Endothelial cell of umbilical vein (primary cell): Measurements from ENCODE around the gene CTDSP1. TPM values are rescaled to one million over a fixed set of nuclear protein-coding genes. Genes with fewer than 3 reads are reported as not detected.

ENCODE experiments used
- BruUV-seq: library from RNA; stranded (reverse); fragments of 400-500 nt; replicated peaks from 2 replicates; lab custom pipeline; 2021; lab: Mats Ljungman, UMichigan
- CTCF ChIA-PET: fragments of 300-600, 350-600 bp; sonication (Branson Sonifier 250); formaldehyde crosslinking; loops from one replicate; lab custom pipeline; 2021; ENCODE audit warnings: antibody characterized with exemption, inconsistent platforms; lab: Charles Lee
- POLR2A ChIA-PET: fragments of 300-600, 350-600 bp; sonication (Branson Sonifier 250); formaldehyde crosslinking; loops from one replicate; lab custom pipeline; 2021; ENCODE audit warnings: antibody characterized with exemption, inconsistent platforms; lab: Charles Lee
- DNase-seq: peaks from one replicate; pipeline ENCODE4 v3.0.0-alpha.2; 2011; ENCODE audit warnings: low read depth, low spot score
- FAIRE-seq: peaks from 2 replicates; lab custom pipeline; 2011; peaks lifted over from hg19 to GRCh38; lab: Jason Lieb, UNC
- H2AFZ ChIP-seq: 2 replicates; pipeline ENCODE4 v1.6.0; 2012; ENCODE audit warnings: low read depth, low read length, control low read depth, inconsistent platforms
- H3K27ac ChIP-seq: 2 replicates; pipeline ENCODE4 v1.5.1; 2011; ENCODE audit warnings: low read depth, mild to moderate bottlenecking, control low read depth, low read length, moderate library complexity; ENCODE audit not compliant: insufficient read depth
- H3K27me3 ChIP-seq, 2 experiments: 2 replicates each; pipeline versions ENCODE4 v1.6.0 to v1.6.1; 2011; ENCODE audit warnings: low read length in 2 of 2, mixed read lengths in 1 of 2; ENCODE audit not compliant: control insufficient read depth in 2 of 2, insufficient read depth in 2 of 2
- H3K36me3 ChIP-seq, 2 experiments: 2 replicates in 1 of 2; 3 replicates in 1 of 2; pipeline ENCODE4 v1.5.1; 2011; ENCODE audit warnings: low read length in 2 of 2, mild to moderate bottlenecking in 1 of 2, moderate library complexity in 1 of 2; ENCODE audit not compliant: control insufficient read depth in 2 of 2, insufficient read depth in 2 of 2; ENCODE audit errors: extremely low read depth in 1 of 2
- H3K4me1 ChIP-seq: 3 replicates; pipeline ENCODE4 v1.5.1; 2011; ENCODE audit warnings: mild to moderate bottlenecking, low read length; ENCODE audit not compliant: control insufficient read depth, insufficient read depth; ENCODE audit errors: extremely low read depth
- H3K4me2 ChIP-seq: 2 replicates; pipeline ENCODE4 v1.6.1; 2011; ENCODE audit warnings: low read length, control low read depth, mixed read lengths; ENCODE audit not compliant: insufficient read depth
- H3K4me3 ChIP-seq, 3 experiments: fragments of 200-600 bp in 1 of 3; sonication (generic), shearing (Covaris generic) in 1 of 3; replicated peaks in 1 of 3; 2 replicates each; pipeline ENCODE4 v1.5.1; 2011 to 2016; ENCODE audit warnings: control low read depth in 3 of 3, low read length in 3 of 3, mild to moderate bottlenecking in 2 of 3, inconsistent platforms in 1 of 3, low read depth in 1 of 3, moderate library complexity in 1 of 3; ENCODE audit not compliant: insufficient read depth in 1 of 3
- H3K79me2 ChIP-seq: 2 replicates; pipeline ENCODE4 v1.6.0; 2012; ENCODE audit warnings: low read length, inconsistent platforms; ENCODE audit not compliant: control insufficient read depth, insufficient read depth
- H3K9ac ChIP-seq: replicated peaks from 2 replicates; pipeline ENCODE3; 2011; ENCODE audit warnings: low read length, control low read depth; ENCODE audit not compliant: insufficient read depth; ENCODE audit errors: extremely low read depth
- H3K9me1 ChIP-seq: replicated peaks from 3 replicates; pipeline ENCODE4 v1.6.0; 2011; ENCODE audit warnings: mild to moderate bottlenecking, low read length; ENCODE audit not compliant: control insufficient read depth, insufficient read depth; ENCODE audit errors: extremely low read depth
- H3K9me3 ChIP-seq: replicated peaks from 2 replicates; pipeline ENCODE4 v1.5.1; 2012; ENCODE audit warnings: low read length, inconsistent platforms; ENCODE audit not compliant: control insufficient read depth, insufficient read depth
- H4K20me1 ChIP-seq: replicated peaks from 2 replicates; pipeline ENCODE3; 2011; ENCODE audit warnings: mild to moderate bottlenecking, low read length; ENCODE audit not compliant: control insufficient read depth, insufficient read depth; ENCODE audit errors: extremely low read depth
- CTCF ChIP-seq, 2 donors: IDR thresholded peaks; 1 replicate in 1 of 2; 2 replicates in 1 of 2; pipeline ENCODE4 v1.5.1; 2011; ENCODE audit warnings: low read length in 2 of 2, mild to moderate bottlenecking in 2 of 2, moderate library complexity in 2 of 2, control low read depth in 1 of 2, inconsistent platforms in 1 of 2, low read depth in 1 of 2; ENCODE audit not compliant: insufficient read depth in 1 of 2; ENCODE audit errors: extremely low read depth in 1 of 2
- EZH2 ChIP-seq: IDR thresholded peaks from 2 replicates; pipeline ENCODE4 v1.6.1; 2012; ENCODE audit warnings: borderline replicate concordance, low read depth, mild to moderate bottlenecking, moderate library complexity, low read length, inconsistent platforms; ENCODE audit not compliant: severe bottlenecking
- FOS ChIP-seq: IDR thresholded peaks from 2 replicates; pipeline ENCODE4 v1.6.1; 2011; ENCODE audit warnings: mild to moderate bottlenecking, low read length, moderate library complexity, borderline replicate concordance; ENCODE audit not compliant: insufficient read depth
- GATA2 ChIP-seq: IDR thresholded peaks from 2 replicates; pipeline ENCODE4 v1.7.0; 2011; ENCODE audit warnings: low read depth, mild to moderate bottlenecking, moderate library complexity, mixed read lengths, low read length; ENCODE audit not compliant: insufficient read length, insufficient read depth
- JUN ChIP-seq: IDR thresholded peaks from 2 replicates; pipeline ENCODE4 v1.6.1; 2011; ENCODE audit warnings: borderline replicate concordance, low read depth; ENCODE audit not compliant: insufficient read length, insufficient read depth
- MAX ChIP-seq: IDR thresholded peaks from 2 replicates; pipeline ENCODE4 v1.6.1; 2011; ENCODE audit not compliant: insufficient read depth, insufficient read length
- MYC ChIP-seq: IDR thresholded peaks from one replicate; pipeline ENCODE4 v1.6.1; 2011; ENCODE audit warnings: mild to moderate bottlenecking, low read depth, low read length
- POLR2A ChIP-seq: IDR thresholded peaks from 2 replicates; pipeline ENCODE4 v1.6.1; 2012; ENCODE audit warnings: low read depth, mild to moderate bottlenecking, control low read depth, low read length
- POLR2AphosphoS5 ChIP-seq: IDR thresholded peaks from 2 replicates; pipeline ENCODE4 v1.6.1; 2012; ENCODE audit warnings: low read depth, mild to moderate bottlenecking, control low read depth, low read length, moderate library complexity; ENCODE audit not compliant: insufficient read depth
- dilution Hi-C: fragments of 300-500 bp; cut with MboI; formaldehyde crosslinking; loops from one replicate; pipeline ENCODE4 v1.15.0; 2019; ENCODE audit warnings: low sequenced_read_pairs; ENCODE audit not compliant: extremely low pct_ligation_motif_present
- intact Hi-C: fragments of 100-400 bp; cut with micrococcal nuclease; formaldehyde crosslinking; loops from one replicate; pipeline ENCODE4 v1.10.0; 2022
- polyA plus RNA-seq, 4 experiments: library from polyadenylated mRNA; depleted of rRNA in 3 of 4; stranded (reverse) in 3 of 4; unstranded in 1 of 4; fragments of >200 nt; gene quantifications; 2 replicates each; pipeline versions ENCODE4 v1.2.1 to v1.2.3, GENCODE V29; 2011 to 2012; ENCODE audit warnings: missing spikeins in 1 of 4
- total RNA-seq: library from RNA; stranded (reverse); gene quantifications from 2 replicates; pipeline ENCODE4 v1.2.3, GENCODE V29; 2021

The CTDSP1 gene
- total and polyA plus RNA-seq, 2 donors (not counting 3 experiments of a cell fraction or from before 2014, with no cell fraction given) = 86.1 to 112 TPM

- Histone ChIP-seq H3K4me3 (peak overlapping the region; percentile 16 to 46 (median 29)), H3K36me3 (no peaks in the 10 kb centered on the region), H3K27me3 (peaks cover 0 to 2% of the 10 kb centered on the region in 2 experiments), H3K27ac (no peak overlapping the region), H3K9me1 (no peaks in the 10 kb centered on the region), H3K4me2 (peak overlapping the region; percentile 62), H3K9ac (peak overlapping the region; percentile 25), H3K79me2 (no peaks in the 10 kb centered on the region), H3K4me1 (peaks cover 3% of the 10 kb centered on the region), H3K9me3 (no peaks in the 10 kb centered on the region), H2AFZ (peak overlapping the region; percentile 98), H4K20me1 (no peaks in the 10 kb centered on the region)
- dilution Hi-C loops = no loop called here
- FAIRE-seq = peak; percentile 89
- no TSS peak for BruUV-seq
- CTCF ChIA-PET = interaction anchor here (0.7 to 1.7 kb wide), 4 partner anchors 9 to 114 kb away, joined by 3 to 6 read pairs (median 4); no protein-coding TSS in a partner anchor
- peak; percentile 76 for DNase-seq
- POLR2A ChIA-PET = no interaction called here
- no peak for TF ChIP-seq CTCF (IDR thresholded peaks at IDR 0.05; ENCODE audit: extremely low read depth in 1 of 2, insufficient read depth in 1 of 2, low read depth in 1 of 2, low read length in 2 of 2)
- no peak for TF ChIP-seq GATA2
- TF ChIP-seq MAX = peak; percentile 4
- TF ChIP-seq POLR2A = no peak
- TF ChIP-seq MYC = no peak
- no peak for TF ChIP-seq FOS
- peak; percentile 36 for TF ChIP-seq POLR2AphosphoS5
- TF ChIP-seq JUN = peak; percentile 24
- no peak for TF ChIP-seq EZH2
- intact Hi-C loops = loop anchor here (1.0 to 2.0 kb wide), 2 partner anchors 21 to 31 kb away; partner anchors contain the start of gene CATIP
These were observed 12.1 kb upstream of the CTDSP1 start for GRCh38 chr2:218387369-218388194.
